ENCODE measurements around the gene GTSF1L. TPM values are rescaled to one million over a fixed set of nuclear protein-coding genes. Genes with fewer than 3 reads are reported as not detected.
"Not testable (repeated sequence)": the region's sequence is repeated elsewhere in the genome, so short reads cannot be mapped to it uniquely, and the experiment has no call there.

The GTSF1L gene
- total RNA-seq, 1 experiment from 2014 or later: not detected

DNA sequence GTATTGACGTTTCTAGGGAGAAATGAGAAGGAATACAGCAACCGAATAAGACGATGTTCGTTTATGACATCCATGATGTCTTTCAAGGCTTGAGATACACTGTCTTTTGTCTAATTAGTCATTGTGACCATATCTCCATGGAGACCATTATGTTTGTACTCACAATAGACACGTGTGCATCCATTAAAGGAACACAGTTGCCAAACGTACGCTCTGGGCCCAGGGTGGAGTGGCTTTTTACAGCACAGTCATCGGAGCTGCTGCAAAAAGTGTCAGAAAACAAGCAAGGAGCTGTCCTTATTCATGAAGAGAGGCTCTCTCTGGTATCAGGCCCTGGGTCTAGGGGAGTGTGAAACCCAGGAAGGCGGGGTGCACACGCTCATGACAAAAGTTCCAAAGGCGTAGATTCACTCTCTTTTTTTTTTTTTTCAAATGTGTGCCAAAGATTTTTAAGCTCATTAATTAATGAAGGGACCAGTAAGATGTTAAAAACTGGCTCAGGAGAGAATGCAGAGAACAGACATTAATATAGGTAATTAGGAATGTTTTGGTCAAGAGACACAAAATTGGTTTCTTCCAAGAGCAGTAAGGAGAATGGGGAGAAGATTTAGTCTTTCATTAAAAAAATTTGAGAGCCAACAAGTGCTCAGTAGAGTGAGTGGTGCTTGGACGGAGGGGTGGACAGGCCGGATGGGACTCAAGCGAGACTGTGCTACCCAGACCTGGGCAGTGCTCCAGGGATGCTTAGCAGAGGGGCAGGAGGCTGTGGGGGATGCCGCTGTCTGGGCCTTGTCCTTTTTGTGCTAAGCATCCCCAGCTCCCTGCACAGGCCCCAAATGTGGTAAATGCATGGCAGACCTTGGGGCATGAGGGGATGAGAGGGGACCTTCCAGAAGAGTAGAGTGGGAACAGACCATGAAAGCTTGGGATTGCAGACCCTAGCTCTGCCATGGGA is 34.9 kb upstream of the GTSF1L start:
- Histone ChIP-seq H3K9me2 (ENCODE audit: insufficient read depth) (no peaks in the 10 kb centered on the region), H3K4me2 (no peak overlapping the region), H2AFZ (no peak overlapping the region), H3K4me1 (replicated peaks; ENCODE audit: insufficient read depth) (no peaks in the 10 kb centered on the region), H3K4me3 (no peak overlapping the region), H3K27ac (no peak overlapping the region), H3K27me3 (ENCODE audit: insufficient read depth, low read depth) (no peaks in the 10 kb centered on the region), H3F3A (ENCODE audit: insufficient read depth, low read depth) (no peaks in the 10 kb centered on the region), H4K20me1 (ENCODE audit: insufficient read depth) (no peaks in the 10 kb centered on the region), H3K36me3 (ENCODE audit: low read depth) (no peaks in the 10 kb centered on the region), H3K9me3 (ENCODE audit: insufficient read depth, low read depth) (no peaks in the 10 kb centered on the region), H3K79me2 (ENCODE audit: low read depth) (no peaks in the 10 kb centered on the region)
- TF ChIP-seq, protein P1, sequence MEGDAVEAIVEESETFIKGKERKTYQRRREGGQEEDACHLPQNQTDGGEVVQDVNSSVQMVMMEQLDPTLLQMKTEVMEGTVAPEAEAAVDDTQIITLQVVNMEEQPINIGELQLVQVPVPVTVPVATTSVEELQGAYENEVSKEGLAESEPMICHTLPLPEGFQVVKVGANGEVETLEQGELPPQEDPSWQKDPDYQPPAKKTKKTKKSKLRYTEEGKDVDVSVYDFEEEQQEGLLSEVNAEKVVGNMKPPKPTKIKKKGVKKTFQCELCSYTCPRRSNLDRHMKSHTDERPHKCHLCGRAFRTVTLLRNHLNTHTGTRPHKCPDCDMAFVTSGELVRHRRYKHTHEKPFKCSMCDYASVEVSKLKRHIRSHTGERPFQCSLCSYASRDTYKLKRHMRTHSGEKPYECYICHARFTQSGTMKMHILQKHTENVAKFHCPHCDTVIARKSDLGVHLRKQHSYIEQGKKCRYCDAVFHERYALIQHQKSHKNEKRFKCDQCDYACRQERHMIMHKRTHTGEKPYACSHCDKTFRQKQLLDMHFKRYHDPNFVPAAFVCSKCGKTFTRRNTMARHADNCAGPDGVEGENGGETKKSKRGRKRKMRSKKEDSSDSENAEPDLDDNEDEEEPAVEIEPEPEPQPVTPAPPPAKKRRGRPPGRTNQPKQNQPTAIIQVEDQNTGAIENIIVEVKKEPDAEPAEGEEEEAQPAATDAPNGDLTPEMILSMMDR (conservative IDR thresholded peaks at IDR 0.05): no peak
- no peak for TF ChIP-seq EZH2 (IDR thresholded peaks at IDR 0.05; ENCODE audit: low read depth)
- intact Hi-C loops (cut with micrococcal nuclease; ENCODE audit: unreplicated experiment): no loop called here
- ChIA-PET POLR2A (ENCODE audit: unreplicated experiment) (interaction anchor here (0.6 to 0.7 kb wide), 3 partner anchors 15 to 48 kb away, joined by 5 to 9 read pairs (median 8); no protein-coding TSS in a partner anchor), CTCF (interaction anchor here (0.5 to 0.6 kb wide), 4 partner anchors 49 to 730 kb away, joined by 3 to 9 read pairs (median 4); no protein-coding TSS in a partner anchor)
- DNase-seq: no peak
- BruUV-seq (replicated peaks): no TSS peak

DNA sequence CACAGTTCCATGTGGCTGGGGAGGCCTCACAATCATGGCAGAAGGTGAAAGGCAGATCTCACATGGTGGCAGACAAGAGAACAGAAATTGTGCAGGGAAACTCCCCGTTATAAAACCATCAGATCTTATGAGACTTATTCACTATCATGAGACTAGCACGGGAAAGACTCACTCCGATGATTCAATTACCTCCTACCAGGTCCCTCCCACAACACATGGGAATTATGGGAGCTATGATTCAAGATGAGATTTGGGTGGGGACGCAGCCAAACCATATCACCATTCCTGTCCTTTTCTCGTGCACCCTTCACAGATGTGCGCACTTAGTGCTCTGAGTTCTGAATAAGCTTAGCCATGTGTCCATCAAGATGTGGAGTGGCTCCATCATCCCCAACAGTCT is 31.1 kb upstream of the GTSF1L start:
- H3K27ac ChIP-seq; DNase-seq; intact Hi-C loops (cut with micrococcal nuclease; ENCODE audit: unreplicated experiment); H3F3A ChIP-seq (ENCODE audit: insufficient read depth, low read depth); H4K20me1 ChIP-seq (ENCODE audit: insufficient read depth); H3K4me3 ChIP-seq; H3K9me3 ChIP-seq (ENCODE audit: insufficient read depth, low read depth); H3K79me2 ChIP-seq (ENCODE audit: low read depth); H3K36me3 ChIP-seq (ENCODE audit: low read depth); H3K27me3 ChIP-seq (ENCODE audit: insufficient read depth, low read depth); H3K4me1 ChIP-seq (replicated peaks; ENCODE audit: insufficient read depth); H3K4me2 ChIP-seq; BruUV-seq (replicated peaks); H3K9me2 ChIP-seq (ENCODE audit: insufficient read depth); H2AFZ ChIP-seq; CTCF ChIA-PET: not testable (repeated sequence)
- POLR2A ChIA-PET (ENCODE audit: unreplicated experiment): interaction anchor here (0.6 kb wide), 1 partner anchor 24 kb away, joined by 7 read pairs; no protein-coding TSS in a partner anchor

DNA sequence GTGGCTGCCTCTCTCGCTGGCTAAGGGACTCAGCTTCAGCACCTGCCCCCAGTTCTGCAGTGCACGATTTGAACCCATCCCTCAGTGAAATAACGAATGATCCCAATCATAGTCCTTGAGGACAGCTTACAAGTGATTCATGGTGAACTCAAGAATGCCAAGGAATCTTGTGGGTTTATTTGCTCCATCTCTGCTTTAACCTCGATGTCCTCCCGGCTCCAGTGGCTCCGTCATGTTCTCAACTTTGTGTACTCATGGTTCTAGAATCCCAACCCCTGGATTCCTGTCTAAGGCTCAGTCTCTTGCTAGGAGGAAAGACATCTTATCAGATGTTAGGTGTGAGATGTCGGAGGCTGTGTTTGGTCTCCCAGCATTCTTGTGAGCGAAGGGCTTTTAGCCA is 29.0 kb upstream of the GTSF1L start:
- H3K4me3 ChIP-seq: no peak overlapping the region
- H3F3A ChIP-seq (ENCODE audit: insufficient read depth, low read depth): peaks cover 21% of the 10 kb centered on the region; the same call in 1 of the 2 replicates
- no peaks in the 10 kb centered on the region for H3K9me3 ChIP-seq (ENCODE audit: insufficient read depth, low read depth)
- no peaks in the 10 kb centered on the region for H3K9me2 ChIP-seq (ENCODE audit: insufficient read depth)
- H3K4me2 ChIP-seq: no peak overlapping the region
- no TSS peak for BruUV-seq (replicated peaks)
- peaks cover 23% of the 10 kb centered on the region for H3K4me1 ChIP-seq (replicated peaks; ENCODE audit: insufficient read depth)
- intact Hi-C loops (cut with micrococcal nuclease; ENCODE audit: unreplicated experiment): no loop called here
- ChIA-PET POLR2A (ENCODE audit: unreplicated experiment) (no interaction called here), CTCF (no interaction called here)
- no peak overlapping the region for H3K27ac ChIP-seq
- no peaks in the 10 kb centered on the region for H3K79me2 ChIP-seq (ENCODE audit: low read depth)
- TF ChIP-seq, protein P1 (conservative IDR thresholded peaks at IDR 0.05): no peak
- no peak for TF ChIP-seq EZH2 (IDR thresholded peaks at IDR 0.05; ENCODE audit: low read depth)
- H3K27me3 ChIP-seq (ENCODE audit: insufficient read depth, low read depth): no peaks in the 10 kb centered on the region
- no peak for DNase-seq
- H4K20me1 ChIP-seq (ENCODE audit: insufficient read depth): no peaks in the 10 kb centered on the region
- H3K36me3 ChIP-seq (ENCODE audit: low read depth): no peaks in the 10 kb centered on the region
- no peak overlapping the region for H2AFZ ChIP-seq
